ENCODE data around the gene TPTE2.
"Not testable (repeated sequence)": the region's sequence is repeated elsewhere in the genome, so short reads cannot be mapped to it uniquely, and the experiment has no call there.

DNA sequence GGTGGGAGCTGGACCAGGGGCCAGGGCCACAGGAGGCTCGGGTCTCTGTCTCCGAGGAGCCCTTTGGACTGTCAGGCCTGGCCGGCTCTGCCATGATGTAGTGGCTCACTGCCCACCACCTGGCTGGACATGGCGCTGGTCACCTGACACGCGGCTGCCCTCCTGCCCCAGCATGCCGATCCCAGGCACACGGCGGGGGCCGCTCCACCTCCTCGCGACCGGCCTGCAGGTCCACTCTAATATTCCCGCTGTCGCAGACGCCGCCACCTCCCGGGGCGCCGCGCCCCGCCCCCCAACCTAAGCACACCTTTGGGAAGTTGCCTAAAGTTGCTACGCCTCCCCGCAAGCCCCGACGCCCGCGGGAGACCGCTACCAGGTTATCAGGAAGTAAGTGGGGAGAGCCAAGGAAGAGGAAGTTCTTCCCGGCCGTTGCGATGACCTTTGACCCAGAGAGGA is at the start of gene TPTE2:
- TF ChIP-seq EHMT2 (IDR thresholded peaks at IDR 0.05; ENCODE audit: low read depth), result not testable (repeated sequence)
- TF ChIP-seq, protein P1, sequence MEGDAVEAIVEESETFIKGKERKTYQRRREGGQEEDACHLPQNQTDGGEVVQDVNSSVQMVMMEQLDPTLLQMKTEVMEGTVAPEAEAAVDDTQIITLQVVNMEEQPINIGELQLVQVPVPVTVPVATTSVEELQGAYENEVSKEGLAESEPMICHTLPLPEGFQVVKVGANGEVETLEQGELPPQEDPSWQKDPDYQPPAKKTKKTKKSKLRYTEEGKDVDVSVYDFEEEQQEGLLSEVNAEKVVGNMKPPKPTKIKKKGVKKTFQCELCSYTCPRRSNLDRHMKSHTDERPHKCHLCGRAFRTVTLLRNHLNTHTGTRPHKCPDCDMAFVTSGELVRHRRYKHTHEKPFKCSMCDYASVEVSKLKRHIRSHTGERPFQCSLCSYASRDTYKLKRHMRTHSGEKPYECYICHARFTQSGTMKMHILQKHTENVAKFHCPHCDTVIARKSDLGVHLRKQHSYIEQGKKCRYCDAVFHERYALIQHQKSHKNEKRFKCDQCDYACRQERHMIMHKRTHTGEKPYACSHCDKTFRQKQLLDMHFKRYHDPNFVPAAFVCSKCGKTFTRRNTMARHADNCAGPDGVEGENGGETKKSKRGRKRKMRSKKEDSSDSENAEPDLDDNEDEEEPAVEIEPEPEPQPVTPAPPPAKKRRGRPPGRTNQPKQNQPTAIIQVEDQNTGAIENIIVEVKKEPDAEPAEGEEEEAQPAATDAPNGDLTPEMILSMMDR (IDR thresholded peaks at IDR 0.05), result not testable (repeated sequence)
